CD4-positive, alpha-beta T cell (primary cell): ENCODE measurements around the gene PICALM. TPM values are rescaled to one million over a fixed set of nuclear protein-coding genes. Genes with fewer than 3 reads are reported as not detected.

ENCODE experiments used
- ATAC-seq: fragments of 200-7000 bp; cut with Tn5 transposase; one replicate; pipeline ENCODE4 v1.10.0; 2022; ENCODE audit warnings: mild to moderate bottlenecking; ENCODE audit not compliant: poor library complexity
- CTCF ChIA-PET: fragments of 350-600 bp; sonication (Branson Sonifier 250); formaldehyde crosslinking; loops from one replicate; lab custom pipeline; 2021; ENCODE audit warnings: antibody characterized with exemption, inconsistent platforms; lab: Charles Lee
- POLR2A ChIA-PET: fragments of 350-600 bp; sonication (Branson Sonifier 250); formaldehyde crosslinking; loops from one replicate; lab custom pipeline; 2021; ENCODE audit warnings: antibody characterized with exemption, inconsistent platforms; lab: Charles Lee
- DNase-seq, 14 experiments: peaks; one replicate each; pipeline ENCODE4 v3.0.0-alpha.2; 2013 to 2020; ENCODE audit warnings: mixed read lengths in 2 of 14
- H3K27ac ChIP-seq, 2 donors: one replicate each; pipeline versions ENCODE4 v1.5.1 to v1.7.0; 2013; ENCODE audit warnings: low read length in 2 of 2, low read depth in 1 of 2, mild to moderate bottlenecking in 1 of 2
- H3K27me3 ChIP-seq, 2 experiments: 1 replicate in 1 of 2; 2 replicates in 1 of 2; pipeline versions ENCODE4 v1.6.1 to v1.7.0; 2013; ENCODE audit warnings: low read length in 2 of 2, control low read depth in 1 of 2, mild to moderate bottlenecking in 1 of 2, moderate library complexity in 1 of 2; ENCODE audit not compliant: insufficient read depth in 2 of 2, control insufficient read depth in 1 of 2
- H3K36me3 ChIP-seq: one replicate; pipeline ENCODE4 v1.6.1; 2013; ENCODE audit warnings: low read length, control low read depth; ENCODE audit not compliant: insufficient read depth
- H3K4me1 ChIP-seq: one replicate; pipeline ENCODE4 v1.6.1; 2013; ENCODE audit warnings: low read length, control low read depth; ENCODE audit not compliant: insufficient read depth
- H3K4me3 ChIP-seq: one replicate; pipeline ENCODE4 v1.5.1; 2013; ENCODE audit warnings: mild to moderate bottlenecking, low read length, moderate library complexity
- H3K9me3 ChIP-seq, 2 experiments: 1 replicate in 1 of 2; 2 replicates in 1 of 2; pipeline versions ENCODE4 v1.6.1 to v1.7.0; 2013; ENCODE audit warnings: low read length in 2 of 2, mild to moderate bottlenecking in 2 of 2, control low read depth in 1 of 2, moderate library complexity in 1 of 2; ENCODE audit not compliant: control insufficient read depth in 1 of 2, insufficient read depth in 1 of 2
- H3K27ac Mint-ChIP-seq: one replicate; pipeline ENCODE4 v1.8.0; 2020; ENCODE audit warnings: mixed read lengths
- H3K27me3 Mint-ChIP-seq: one replicate; pipeline ENCODE4 v1.8.0; 2021; ENCODE audit warnings: mixed read lengths
- H3K36me3 Mint-ChIP-seq: one replicate; pipeline ENCODE4 v1.8.0; 2021; ENCODE audit warnings: low read depth, mixed read lengths
- H3K4me1 Mint-ChIP-seq: one replicate; pipeline ENCODE4 v1.8.0; 2021; ENCODE audit warnings: low read depth, mixed read lengths
- H3K4me3 Mint-ChIP-seq: one replicate; pipeline ENCODE4 v1.8.0; 2020; ENCODE audit warnings: mild to moderate bottlenecking, mixed read lengths
- H3K9me3 Mint-ChIP-seq: one replicate; pipeline ENCODE4 v1.8.0; 2020; ENCODE audit warnings: mixed read lengths
- intact Hi-C, 2 experiments: fragments of 100-400 bp; cut with DNase I in 1 of 2; cut with micrococcal nuclease in 1 of 2; formaldehyde crosslinking; loops; one replicate each; pipeline versions ENCODE4 v1.15.1 to v1.9.0; 2023 to 2025; cut with DNase I, micrococcal nuclease
- total RNA-seq, 174 experiments: library from RNA in 2 of 174; stranded (reverse) in 2 of 174; gene quantifications; one replicate each; pipeline ENCODE4 v1.2.3 and lab custom pipeline; 2021 to 2026
- TF ChIP-seq, protein P1 (sequence below): fragments of 200-600 bp; IDR thresholded peaks from one replicate; pipeline ENCODE4 v1.8.0; 2022; ENCODE audit warnings: antibody characterized with exemption, mild to moderate bottlenecking

The PICALM gene
- total RNA-seq, 2 experiments from 2014 or later: 73.3 to 77.3 TPM

DNA sequence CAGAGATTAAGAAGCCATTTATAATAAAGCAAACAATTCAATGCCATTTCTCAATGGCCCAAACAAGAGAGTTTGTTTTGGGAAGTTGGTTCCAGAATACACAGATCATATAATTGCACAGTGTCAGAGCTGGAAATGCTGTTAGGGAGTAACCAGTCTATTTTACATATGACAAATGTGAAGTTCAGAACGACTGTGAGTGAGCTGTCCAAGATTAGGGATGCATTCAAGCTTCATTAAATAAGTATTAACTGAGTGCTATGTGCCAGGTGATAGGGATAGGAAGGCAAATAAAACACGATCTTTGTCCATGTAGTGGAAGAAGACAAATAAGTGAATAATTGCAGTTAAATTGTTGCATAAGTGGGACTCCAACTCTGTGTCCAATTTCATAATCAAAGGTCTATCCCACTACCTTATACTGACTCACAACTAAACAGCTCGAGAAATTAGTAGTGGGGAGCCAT lies 33.1 kb upstream of the PICALM start:
- Histone ChIP-seq H3K4me3 (no peak overlapping the region), H3K9me3 (no peaks in the 10 kb centered on the region), H3K4me1 (no peaks in the 10 kb centered on the region), H3K27ac (no peak overlapping the region), H3K27me3 (no peaks in the 10 kb centered on the region), H3K36me3 (no peaks in the 10 kb centered on the region)
- TF ChIP-seq, protein P1, sequence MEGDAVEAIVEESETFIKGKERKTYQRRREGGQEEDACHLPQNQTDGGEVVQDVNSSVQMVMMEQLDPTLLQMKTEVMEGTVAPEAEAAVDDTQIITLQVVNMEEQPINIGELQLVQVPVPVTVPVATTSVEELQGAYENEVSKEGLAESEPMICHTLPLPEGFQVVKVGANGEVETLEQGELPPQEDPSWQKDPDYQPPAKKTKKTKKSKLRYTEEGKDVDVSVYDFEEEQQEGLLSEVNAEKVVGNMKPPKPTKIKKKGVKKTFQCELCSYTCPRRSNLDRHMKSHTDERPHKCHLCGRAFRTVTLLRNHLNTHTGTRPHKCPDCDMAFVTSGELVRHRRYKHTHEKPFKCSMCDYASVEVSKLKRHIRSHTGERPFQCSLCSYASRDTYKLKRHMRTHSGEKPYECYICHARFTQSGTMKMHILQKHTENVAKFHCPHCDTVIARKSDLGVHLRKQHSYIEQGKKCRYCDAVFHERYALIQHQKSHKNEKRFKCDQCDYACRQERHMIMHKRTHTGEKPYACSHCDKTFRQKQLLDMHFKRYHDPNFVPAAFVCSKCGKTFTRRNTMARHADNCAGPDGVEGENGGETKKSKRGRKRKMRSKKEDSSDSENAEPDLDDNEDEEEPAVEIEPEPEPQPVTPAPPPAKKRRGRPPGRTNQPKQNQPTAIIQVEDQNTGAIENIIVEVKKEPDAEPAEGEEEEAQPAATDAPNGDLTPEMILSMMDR: no peak
- intact Hi-C loops: no loop called here
- Mint-ChIP-seq H3K4me1 (no peaks in the 10 kb centered on the region), H3K9me3 (no peaks in the 10 kb centered on the region), H3K27me3 (peaks cover 6% of the 10 kb centered on the region), H3K4me3 (no peak overlapping the region), H3K27ac (no peak overlapping the region), H3K36me3 (no peaks in the 10 kb centered on the region)
- DNase-seq: no peak
- ATAC-seq: no peak
- CTCF ChIA-PET: no interaction called here
- POLR2A ChIA-PET: no interaction called here

DNA sequence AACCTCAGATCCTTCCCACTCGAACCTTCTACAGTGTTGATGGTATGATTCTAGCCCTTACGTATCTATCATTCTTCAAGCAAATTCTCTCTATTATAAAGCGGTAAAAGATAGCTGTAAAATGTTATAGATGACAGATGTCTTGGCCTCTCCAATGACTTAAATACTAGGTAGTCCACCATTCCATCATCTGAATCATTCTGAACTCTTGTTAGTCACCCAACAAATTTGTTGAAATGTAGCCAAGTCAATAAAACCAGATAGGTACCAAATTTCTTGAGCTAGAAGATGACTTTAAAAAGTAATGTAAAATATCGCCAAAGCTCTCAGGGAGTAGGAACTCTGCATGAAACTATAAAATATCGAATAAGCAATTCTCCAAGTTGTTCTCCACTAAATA lies 32.6 kb upstream of the PICALM start:
- Mint-ChIP-seq H3K36me3 (no peaks in the 10 kb centered on the region), H3K9me3 (no peaks in the 10 kb centered on the region), H3K27me3 (peaks cover 6% of the 10 kb centered on the region), H3K4me1 (no peaks in the 10 kb centered on the region), H3K4me3 (no peak overlapping the region), H3K27ac (no peak overlapping the region)
- CTCF ChIA-PET: no interaction called here
- POLR2A ChIA-PET: no interaction called here
- Histone ChIP-seq H3K27me3 (no peaks in the 10 kb centered on the region), H3K9me3 (no peaks in the 10 kb centered on the region), H3K36me3 (no peaks in the 10 kb centered on the region), H3K4me1 (no peaks in the 10 kb centered on the region), H3K27ac (no peak overlapping the region), H3K4me3 (no peak overlapping the region)
- TF ChIP-seq, protein P1: no peak
- intact Hi-C loops: no loop called here
- no peak for ATAC-seq
- no peak for DNase-seq

DNA sequence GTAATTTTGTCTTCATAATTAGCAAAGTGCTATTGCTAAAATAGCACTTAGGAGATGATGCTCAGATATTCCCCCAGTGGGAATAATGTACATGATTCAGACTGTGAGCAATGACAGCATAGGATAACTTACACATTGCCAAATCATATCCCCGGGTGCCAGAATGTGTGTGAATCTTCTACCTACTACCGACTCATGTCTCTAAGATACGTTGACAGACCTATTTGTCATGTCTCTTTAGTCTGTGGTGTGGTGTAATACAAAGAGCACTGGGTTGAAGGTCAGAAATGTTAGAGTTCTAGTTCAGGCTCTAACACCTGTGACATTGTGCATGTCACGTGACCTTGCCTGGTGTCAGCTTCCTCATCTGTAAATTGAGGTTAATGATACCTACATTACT lies 31.0 kb upstream of the PICALM start:
- no peaks in the 10 kb centered on the region for H3K4me1 ChIP-seq
- Mint-ChIP-seq H3K36me3 (no peaks in the 10 kb centered on the region), H3K27ac (no peak overlapping the region), H3K4me1 (no peaks in the 10 kb centered on the region), H3K9me3 (no peaks in the 10 kb centered on the region), H3K4me3 (no peak overlapping the region), H3K27me3 (peaks cover 6% of the 10 kb centered on the region)
- ChIA-PET POLR2A (interaction anchor here (0.6 kb wide), 1 partner anchor 119 kb away, joined by 4 read pairs; no protein-coding TSS in a partner anchor), CTCF (no interaction called here)
- H3K9me3 ChIP-seq: no peaks in the 10 kb centered on the region
- no peaks in the 10 kb centered on the region for H3K36me3 ChIP-seq
- DNase-seq (no peak), ATAC-seq (no peak)
- intact Hi-C loops: no loop called here
- H3K4me3 ChIP-seq: no peak overlapping the region
- H3K27ac ChIP-seq: no peak overlapping the region
- TF ChIP-seq, protein P1: no peak
- no peaks in the 10 kb centered on the region for H3K27me3 ChIP-seq
